NT2/D1 (cell line): ENCODE results near the gene C12orf76.
"Not testable (repeated sequence)": the region's sequence is repeated elsewhere in the genome, so short reads cannot be mapped to it uniquely, and the experiment has no call there.

ENCODE experiments used
- DNase-seq: peaks from one replicate; pipeline ENCODE4 v3.0.0-alpha.2; 2011; ENCODE audit warnings: low read depth, low spot score
- H3K27me3 ChIP-seq: 2 replicates; pipeline ENCODE4 v1.6.0; 2011; ENCODE audit warnings: mild to moderate bottlenecking; ENCODE audit not compliant: insufficient read length, insufficient read depth
- H3K36me3 ChIP-seq: 2 replicates; pipeline ENCODE4 v1.6.1; 2011; ENCODE audit warnings: mild to moderate bottlenecking, low read length, mixed read lengths; ENCODE audit not compliant: insufficient read depth, insufficient read length
- H3K4me1 ChIP-seq: 2 replicates; pipeline ENCODE4 v1.5.1; 2011; ENCODE audit not compliant: insufficient read depth, insufficient read length
- H3K4me3 ChIP-seq: 2 replicates; pipeline ENCODE4 v1.5.1; 2011; ENCODE audit warnings: low read depth; ENCODE audit not compliant: insufficient read length
- H3K9ac ChIP-seq: 2 replicates; pipeline ENCODE4 v1.6.0; 2011; ENCODE audit warnings: low read depth; ENCODE audit not compliant: insufficient read length
- H3K9me3 ChIP-seq: 2 replicates; pipeline ENCODE4 v1.5.1; 2011; ENCODE audit warnings: mild to moderate bottlenecking, low read length; ENCODE audit not compliant: insufficient read depth
- SUZ12 ChIP-seq: IDR thresholded peaks from 2 replicates; pipeline ENCODE4 v1.6.1; 2011; ENCODE audit not compliant: insufficient read length, insufficient read depth; ENCODE audit errors: extremely low read depth
- YY1 ChIP-seq: IDR thresholded peaks from 2 replicates; pipeline ENCODE4 v1.6.1; 2011; ENCODE audit not compliant: insufficient read length, insufficient read depth
- ZNF274 ChIP-seq: IDR thresholded peaks from 2 replicates; pipeline ENCODE4 v1.6.1; 2011; ENCODE audit warnings: mild to moderate bottlenecking, low read depth, low read length

C12orf76 gene

GRCh38 chr12:110012659-110013058 lies 35.7 kb downstream of the C12orf76 start:
- Histone ChIP-seq H3K4me1 (no peaks in the 10 kb centered on the region), H3K9ac (no peak overlapping the region), H3K9me3 (no peaks in the 10 kb centered on the region), H3K27me3 (no peaks in the 10 kb centered on the region), H3K36me3 (peaks cover 12% of the 10 kb centered on the region), H3K4me3 (no peak overlapping the region)
- TF ChIP-seq ZNF274: no peak
- no peak for TF ChIP-seq YY1
- no peak for TF ChIP-seq SUZ12
- no peak for DNase-seq

- TF ChIP-seq ZNF274 (no peak), SUZ12 (no peak), YY1 (no peak)
- Histone ChIP-seq H3K4me1 (no peaks in the 10 kb centered on the region), H3K36me3 (peaks cover 12% of the 10 kb centered on the region), H3K4me3 (no peak overlapping the region), H3K9ac (no peak overlapping the region), H3K27me3 (no peaks in the 10 kb centered on the region), H3K9me3 (no peaks in the 10 kb centered on the region)
- no peak for DNase-seq
These were observed 36.2 kb downstream of the C12orf76 start for GRCh38 chr12:110012137-110012536.

DNA sequence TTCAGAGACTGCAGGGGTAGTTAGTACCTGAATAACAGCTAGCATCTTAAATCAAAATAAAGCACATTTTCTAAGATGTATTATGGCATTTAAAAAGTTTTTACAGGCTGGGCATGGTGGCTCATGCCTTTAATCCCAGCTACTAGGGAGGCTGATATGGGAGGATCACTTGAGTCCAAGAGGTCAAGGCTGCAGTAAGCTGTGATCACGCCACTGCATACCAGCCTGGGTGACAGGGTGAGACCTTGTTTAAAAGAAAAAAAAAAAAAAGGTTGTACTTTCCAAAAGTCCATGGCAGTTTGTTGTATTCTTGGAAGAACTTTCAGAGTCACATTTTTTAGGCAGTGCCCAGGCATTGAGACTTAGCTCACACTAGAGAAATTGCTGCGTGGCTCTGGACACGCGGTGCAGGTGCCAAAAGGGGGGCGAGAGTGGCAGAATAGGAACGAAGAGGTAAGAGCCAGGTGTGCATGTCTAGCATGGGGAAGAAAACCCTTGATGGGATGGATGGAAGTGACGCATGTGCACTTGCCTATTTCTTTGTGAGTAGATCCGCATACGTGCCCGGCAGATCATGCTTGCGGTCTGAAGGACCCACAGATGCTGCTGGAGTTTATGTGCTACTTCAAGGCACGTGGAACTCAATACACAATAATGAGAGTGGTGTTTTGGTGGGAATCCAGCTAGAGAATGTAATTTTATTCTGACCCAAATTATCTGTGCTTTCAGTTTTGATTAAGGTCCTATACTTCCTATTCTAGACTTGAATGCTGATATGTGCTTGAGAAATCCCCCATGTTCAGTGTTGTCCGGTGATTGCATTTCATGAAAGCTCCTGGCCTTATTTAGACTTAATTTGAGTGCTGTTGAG lies 37.2 kb downstream of the C12orf76 start:
- Histone ChIP-seq H3K27me3 (no peaks in the 10 kb centered on the region), H3K4me1 (no peaks in the 10 kb centered on the region), H3K36me3 (peaks cover 12% of the 10 kb centered on the region), H3K9ac (no peak overlapping the region), H3K4me3 (no peak overlapping the region), H3K9me3 (no peaks in the 10 kb centered on the region)
- no peak for TF ChIP-seq ZNF274
- no peak for TF ChIP-seq SUZ12
- TF ChIP-seq YY1: no peak
- no peak for DNase-seq

- H3K9ac ChIP-seq, DNase-seq, H3K27me3 ChIP-seq, H3K9me3 ChIP-seq, H3K4me3 ChIP-seq, H3K4me1 ChIP-seq: not testable (repeated sequence)
- peaks cover 11% of the 10 kb centered on the region for H3K36me3 ChIP-seq
These were observed 39.5 kb downstream of the C12orf76 start for GRCh38 chr12:110008681-110009398.

DNA sequence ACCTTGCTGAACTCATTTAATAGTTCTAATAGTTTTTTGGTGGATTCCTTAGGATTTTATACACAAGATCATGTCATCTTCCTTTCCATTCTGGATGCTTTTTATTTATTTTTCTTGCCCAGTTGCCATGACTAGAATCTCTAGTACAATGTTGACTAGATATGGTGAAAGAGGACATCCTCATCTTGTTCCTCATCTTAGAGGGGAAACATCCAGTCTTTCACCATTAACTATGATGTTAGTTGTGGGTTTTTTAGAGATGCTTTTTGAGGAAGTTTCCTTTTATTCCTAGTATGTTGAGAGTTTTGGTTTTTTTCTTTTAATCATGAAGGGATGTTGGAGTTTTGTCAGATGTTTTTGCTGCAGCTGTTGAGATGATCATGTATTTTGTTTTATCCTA lies 40.4 kb downstream of the C12orf76 start:
- H3K4me1 ChIP-seq: no peaks in the 10 kb centered on the region
- no peak for DNase-seq
- H3K4me3 ChIP-seq: no peak overlapping the region
- no peaks in the 10 kb centered on the region for H3K9me3 ChIP-seq
- H3K36me3 ChIP-seq: peaks cover 8% of the 10 kb centered on the region
- no peaks in the 10 kb centered on the region for H3K27me3 ChIP-seq
- no peak overlapping the region for H3K9ac ChIP-seq
- TF ChIP-seq YY1: no peak
- TF ChIP-seq ZNF274: no peak
- TF ChIP-seq SUZ12: no peak

DNA sequence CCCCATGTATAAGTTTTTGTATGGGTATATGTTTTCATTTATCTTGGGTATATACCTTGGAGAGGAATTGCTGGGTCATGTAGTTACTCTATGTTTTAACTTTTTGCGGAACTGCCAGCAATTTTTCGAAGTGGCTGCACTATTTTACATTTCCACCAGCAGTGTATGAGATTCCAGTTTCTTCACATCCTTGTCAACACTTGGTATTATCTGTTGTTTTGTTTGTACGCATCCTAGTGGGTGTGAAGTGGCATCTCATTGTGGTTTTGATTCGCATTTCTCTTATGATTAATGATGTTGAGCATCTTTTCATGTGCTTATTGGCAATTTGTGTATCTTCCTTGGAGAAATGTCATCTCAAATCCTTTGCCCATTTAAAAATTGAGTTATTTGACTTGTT lies 42.2 kb downstream of the C12orf76 start:
- DNase-seq: no peak

DNA sequence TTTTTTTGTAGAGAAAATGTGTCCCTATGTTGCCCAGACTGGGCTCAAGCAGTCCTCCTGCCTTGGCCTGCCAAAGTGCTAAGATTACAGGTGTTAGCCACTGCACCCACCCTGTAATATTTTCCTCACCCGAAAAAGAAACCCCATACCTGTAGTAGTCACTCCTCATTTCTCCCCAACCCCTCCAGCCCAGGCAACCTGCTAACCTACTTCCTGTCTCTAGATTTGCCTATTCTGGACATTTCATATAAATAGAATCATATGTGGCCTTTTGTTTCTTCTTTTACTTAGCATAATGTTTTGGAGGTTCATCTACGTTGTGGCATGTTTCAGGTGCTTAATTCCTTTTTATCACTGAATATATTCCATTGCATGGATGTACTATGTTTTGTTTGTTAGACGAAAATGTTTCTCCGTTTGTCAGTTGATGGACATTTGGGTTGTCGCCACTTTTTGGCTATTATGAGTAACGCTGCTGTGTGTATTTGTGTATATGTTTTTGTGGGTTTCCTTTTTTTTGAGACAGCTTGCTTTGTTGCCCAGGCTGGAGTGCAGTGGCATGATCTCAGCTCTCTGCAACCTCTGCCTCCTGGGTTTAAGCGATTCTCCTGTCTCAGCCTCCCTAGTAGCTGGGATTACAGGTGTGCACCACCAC lies 42.9 kb downstream of the C12orf76 start:
- no peak for TF ChIP-seq SUZ12
- no peak for TF ChIP-seq YY1
- no peak for TF ChIP-seq ZNF274
- DNase-seq: no peak
- Histone ChIP-seq H3K36me3 (peaks cover 7% of the 10 kb centered on the region), H3K9ac (no peak overlapping the region), H3K9me3 (no peaks in the 10 kb centered on the region), H3K4me1 (no peaks in the 10 kb centered on the region), H3K27me3 (peaks cover 7% of the 10 kb centered on the region), H3K4me3 (no peak overlapping the region)

More for the DNA sequence above, 42.2 kb downstream of the C12orf76 start:
- H3K4me3 ChIP-seq: no peak overlapping the region
- H3K36me3 ChIP-seq: peaks cover 7% of the 10 kb centered on the region
- no peaks in the 10 kb centered on the region for H3K9me3 ChIP-seq
- peaks cover 2% of the 10 kb centered on the region for H3K27me3 ChIP-seq
- TF ChIP-seq SUZ12 (no peak), YY1 (no peak), ZNF274 (no peak)
- H3K4me1 ChIP-seq: no peaks in the 10 kb centered on the region
- H3K9ac ChIP-seq: no peak overlapping the region
